Measurements from ENCODE around the gene SPTLC3. TPM values are rescaled to one million over a fixed set of nuclear protein-coding genes. Genes with fewer than 3 reads are reported as not detected.

The SPTLC3 gene
- total RNA-seq, 1 donor from 2014 or later: 27.0 TPM

- H3K4me1 Mint-ChIP-seq: peaks cover 14% of the 10 kb centered on the region
- TF ChIP-seq CTCF (IDR thresholded peaks at IDR 0.05; ENCODE audit: unreplicated experiment): no peak
- H3K27ac Mint-ChIP-seq: peak overlapping the region; percentile 47
- H3K4me3 Mint-ChIP-seq: no peak overlapping the region
- peaks cover 27% of the 10 kb centered on the region for H3K36me3 Mint-ChIP-seq
- no peaks in the 10 kb centered on the region for H3K27me3 Mint-ChIP-seq (ENCODE audit: low read depth)
- H3K9me3 Mint-ChIP-seq: no peaks in the 10 kb centered on the region
- DNase-seq (ENCODE audit: low spot score in 2 of 2, unreplicated experiment in 2 of 2): no peak
These were observed 149.6 kb downstream of the SPTLC3 start for GRCh38 chr20:13158369-13158768.

DNA sequence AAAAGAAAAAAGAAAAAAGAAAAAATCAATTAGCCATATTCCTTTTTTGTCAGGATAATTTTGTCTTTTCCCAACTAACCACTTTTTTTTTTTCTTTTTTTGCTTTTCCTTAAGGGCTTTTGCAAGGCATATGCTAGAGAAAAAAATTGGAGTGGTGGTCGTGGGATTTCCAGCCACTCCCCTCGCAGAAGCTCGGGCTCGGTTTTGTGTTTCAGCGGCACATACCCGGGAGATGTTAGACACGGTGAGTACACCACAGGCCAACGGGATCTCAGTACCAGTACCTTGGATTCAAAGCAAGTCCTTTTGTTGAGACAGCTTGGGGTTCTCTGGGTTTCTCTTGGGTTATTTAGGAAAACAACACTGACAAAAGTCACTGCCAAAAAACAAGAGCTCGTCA, 151.1 kb downstream of the SPTLC3 start:
- no peaks in the 10 kb centered on the region for H3K9me3 Mint-ChIP-seq
- H3K4me1 Mint-ChIP-seq: peaks cover 24% of the 10 kb centered on the region
- H3K36me3 Mint-ChIP-seq: peaks cover 24% of the 10 kb centered on the region
- no peak for DNase-seq (ENCODE audit: low spot score in 2 of 2, unreplicated experiment in 2 of 2)
- no peak for TF ChIP-seq CTCF (IDR thresholded peaks at IDR 0.05; ENCODE audit: unreplicated experiment)
- H3K27me3 Mint-ChIP-seq (ENCODE audit: low read depth): no peaks in the 10 kb centered on the region
- no peak overlapping the region for H3K4me3 Mint-ChIP-seq
- H3K27ac Mint-ChIP-seq: no peak overlapping the region

DNA sequence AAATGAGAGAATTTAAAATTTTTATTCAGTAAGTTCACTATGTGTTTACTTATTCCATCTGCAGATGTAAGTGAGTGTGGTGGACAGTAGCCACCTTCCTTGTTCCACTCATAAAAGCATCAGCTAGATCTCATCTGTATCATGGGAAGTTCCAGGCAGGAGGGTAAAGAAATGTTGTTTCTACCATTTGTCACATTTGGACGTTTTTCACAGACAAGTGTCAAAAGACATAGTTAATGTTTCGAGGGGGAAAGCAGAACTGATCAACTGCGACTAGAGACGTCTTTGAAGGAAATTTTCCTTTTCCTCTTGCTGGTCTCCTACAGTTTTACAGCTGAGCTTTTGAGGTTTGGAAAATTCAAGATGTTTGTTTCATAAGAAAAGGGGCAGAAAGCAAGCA, 156.4 kb downstream of the SPTLC3 start:
- TF ChIP-seq CTCF (IDR thresholded peaks at IDR 0.05; ENCODE audit: unreplicated experiment): no peak
- Mint-ChIP-seq H3K27ac (no peak overlapping the region), H3K27me3 (ENCODE audit: low read depth) (no peaks in the 10 kb centered on the region), H3K4me1 (peaks cover 16% of the 10 kb centered on the region), H3K9me3 (peaks cover 3% of the 10 kb centered on the region), H3K4me3 (no peak overlapping the region), H3K36me3 (peaks cover 27% of the 10 kb centered on the region)
- DNase-seq (ENCODE audit: low spot score in 2 of 2, unreplicated experiment in 2 of 2): no peak

- peaks cover 3% of the 10 kb centered on the region for H3K9me3 Mint-ChIP-seq
- no peak overlapping the region for H3K27ac Mint-ChIP-seq
- no peak overlapping the region for H3K4me3 Mint-ChIP-seq
- TF ChIP-seq CTCF (IDR thresholded peaks at IDR 0.05; ENCODE audit: unreplicated experiment): no peak
- H3K27me3 Mint-ChIP-seq (ENCODE audit: low read depth): no peaks in the 10 kb centered on the region
- H3K36me3 Mint-ChIP-seq: peaks cover 19% of the 10 kb centered on the region
- no peak for DNase-seq (ENCODE audit: low spot score in 2 of 2, unreplicated experiment in 2 of 2)
- peaks cover 17% of the 10 kb centered on the region for H3K4me1 Mint-ChIP-seq
These were observed 157.2 kb downstream of the SPTLC3 start for GRCh38 chr20:13166011-13166410.

- Mint-ChIP-seq H3K27ac (no peak overlapping the region), H3K9me3 (peaks cover 3% of the 10 kb centered on the region), H3K27me3 (ENCODE audit: low read depth) (no peaks in the 10 kb centered on the region), H3K4me1 (peaks cover 17% of the 10 kb centered on the region), H3K4me3 (no peak overlapping the region), H3K36me3 (peaks cover 15% of the 10 kb centered on the region)
- TF ChIP-seq CTCF (IDR thresholded peaks at IDR 0.05; ENCODE audit: unreplicated experiment): no peak
- no peak for DNase-seq (ENCODE audit: low spot score in 2 of 2, unreplicated experiment in 2 of 2)
These were observed 157.7 kb downstream of the SPTLC3 start for GRCh38 chr20:13166437-13166836.

DNA sequence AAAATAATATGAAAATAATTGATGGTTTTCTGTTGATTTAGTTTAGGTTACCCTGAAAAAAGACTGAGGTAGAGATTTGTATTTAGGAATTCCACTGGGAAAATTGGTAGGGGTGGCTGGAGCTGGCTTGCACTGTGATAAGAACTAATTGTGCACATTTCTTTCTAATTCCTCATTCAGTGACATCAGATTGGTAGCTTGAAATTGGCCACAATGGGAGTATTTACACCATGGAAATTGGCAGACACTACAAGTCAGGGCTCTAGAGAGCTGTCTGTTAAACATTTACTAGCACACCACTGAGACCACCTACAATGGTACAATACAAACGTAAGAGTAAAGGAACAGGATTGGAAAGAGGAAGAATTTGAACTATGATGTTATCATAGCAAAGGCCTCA, 160.3 kb downstream of the SPTLC3 start:
- Mint-ChIP-seq H3K4me3 (no peak overlapping the region), H3K36me3 (peaks cover 8% of the 10 kb centered on the region), H3K27ac (no peak overlapping the region), H3K9me3 (peaks cover 3% of the 10 kb centered on the region), H3K4me1 (peaks cover 15% of the 10 kb centered on the region), H3K27me3 (ENCODE audit: low read depth) (no peaks in the 10 kb centered on the region)
- no peak for TF ChIP-seq CTCF (IDR thresholded peaks at IDR 0.05; ENCODE audit: unreplicated experiment)
- no peak for DNase-seq (ENCODE audit: low spot score in 2 of 2, unreplicated experiment in 2 of 2)
